HepG2 (cell line): ENCODE measurements around the gene PACSIN1. TPM values are rescaled to one million over a fixed set of nuclear protein-coding genes. Genes with fewer than 3 reads are reported as not detected.
A peak's percentile ranks its signal among the peaks of the same experiment; 100 is the strongest.

Experiments
- ATAC-seq: fragments of 200-7000 bp; cut with Tn5 transposase; 3 replicates; pipeline ENCODE4 v1.9.1; 2020; ENCODE audit warnings: mild to moderate bottlenecking, moderate library complexity
- BruUV-seq: library from RNA; stranded (reverse); fragments of 400-500 nt; replicated peaks from 2 replicates; lab custom pipeline; 2021; lab: Mats Ljungman, UMichigan
- CTCF ChIA-PET: fragments of 300-600 bp; formaldehyde crosslinking; extraction: SDS; loops from one replicate; lab custom pipeline; 2021; ENCODE audit warnings: low total read pairs, inconsistent platforms, low intra/inter-chr PET ratio; lab: Yijun Ruan, JAX
- POLR2A ChIA-PET: fragments of 350-600 bp; sonication (Branson Sonifier 250); formaldehyde crosslinking; loops from one replicate; lab custom pipeline; 2020; ENCODE audit warnings: antibody characterized with exemption, inconsistent platforms; lab: Yijun Ruan, JAX
- DNase-seq: peaks from one replicate; pipeline ENCODE4 v3.0.0-alpha.2; 2015; ENCODE audit warnings: low spot score
- FAIRE-seq: peaks from 3 replicates; lab custom pipeline; 2011; peaks lifted over from hg19 to GRCh38; lab: Jason Lieb, UNC
- H2AFZ ChIP-seq: one replicate; pipeline ENCODE4 v1.6.1; 2011; ENCODE audit warnings: low read length, inconsistent platforms
- H3K27ac ChIP-seq: fragments of 300-600 bp; 3 replicates; pipeline ENCODE4 v1.8.0; 2011; ENCODE audit warnings: mixed run types, mild to moderate bottlenecking, mixed read lengths, low read length, inconsistent platforms; ENCODE audit not compliant: insufficient read depth; ENCODE audit errors: extremely low read length
- H3K27me3 ChIP-seq, 2 experiments: fragments of 200-600 bp in 1 of 2; 2 replicates in 1 of 2; 3 replicates in 1 of 2; pipeline versions ENCODE4 v1.6.0 to v1.8.0; 2011; ENCODE audit warnings: low read length in 2 of 2, mild to moderate bottlenecking in 2 of 2, moderate library complexity in 2 of 2, inconsistent platforms in 1 of 2; ENCODE audit not compliant: insufficient read depth in 2 of 2, control insufficient read depth in 1 of 2
- H3K36me3 ChIP-seq, 2 experiments: fragments of 200-600 bp in 1 of 2; replicated peaks in 1 of 2; 2 replicates in 1 of 2; 3 replicates in 1 of 2; pipeline versions ENCODE4 v1.5.1 to v1.8.0; 2011; ENCODE audit warnings: low read length in 2 of 2, inconsistent platforms in 1 of 2; ENCODE audit not compliant: insufficient read depth in 2 of 2, control insufficient read depth in 1 of 2
- H3K4me1 ChIP-seq: 2 replicates; pipeline ENCODE4 v1.5.1; 2012; ENCODE audit warnings: low read length, inconsistent platforms; ENCODE audit not compliant: insufficient read depth
- H3K4me2 ChIP-seq: 2 replicates; pipeline ENCODE4 v1.6.0; 2011; ENCODE audit warnings: low read depth, low read length, inconsistent platforms
- H3K4me3 ChIP-seq, 3 experiments: fragments of 200-600 bp in 1 of 3; sonication (generic), shearing (Covaris generic) in 1 of 3; replicated peaks in 1 of 3; 2 replicates each; pipeline ENCODE4 v1.5.1; 2011 to 2016; ENCODE audit warnings: low read length in 3 of 3, inconsistent platforms in 2 of 3, low read depth in 2 of 3, mild to moderate bottlenecking in 2 of 3, control low read depth in 1 of 3, mixed read lengths in 1 of 3; ENCODE audit not compliant: insufficient read depth in 1 of 3
- H3K79me2 ChIP-seq: one replicate; pipeline ENCODE4 v1.6.1; 2011; ENCODE audit warnings: low read length, inconsistent platforms; ENCODE audit not compliant: insufficient read depth
- H3K9ac ChIP-seq: 2 replicates; pipeline ENCODE4 v1.6.0; 2011; ENCODE audit warnings: mild to moderate bottlenecking, low read depth, low read length, inconsistent platforms; ENCODE audit not compliant: insufficient read depth
- H3K9me3 ChIP-seq: 2 replicates; pipeline ENCODE4 v1.5.1; 2012; ENCODE audit warnings: mild to moderate bottlenecking, low read length
- H4K20me1 ChIP-seq: 2 replicates; pipeline ENCODE4 v1.6.0; 2011; ENCODE audit warnings: inconsistent platforms, mild to moderate bottlenecking, low read length, moderate library complexity; ENCODE audit not compliant: insufficient read depth
- KDM5A ChIP-seq: fragments of 200-600 bp; sonication (generic); IDR thresholded peaks from 2 replicates; pipeline ENCODE4 v1.7.0; 2018; ENCODE audit warnings: antibody characterized with exemption, mild to moderate bottlenecking, low read length, borderline replicate concordance
- MAF1 ChIP-seq: sonication (generic); formaldehyde crosslinking; IDR thresholded peaks from 2 replicates; pipeline ENCODE4 v1.5.0; 2020; ENCODE audit warnings: missing genetic modification reagents, borderline replicate concordance
- TOPORS ChIP-seq: sonication (generic); formaldehyde crosslinking; IDR thresholded peaks from 2 replicates; pipeline ENCODE4 v1.8.0; 2023; ENCODE audit warnings: mild to moderate bottlenecking, missing genetic modification reagents
- WGBS: methylation state at CpG from one replicate; pipeline ENCODE4 v1.1.6; 2017; ENCODE audit warnings: low lambda C conversion rate; 5-methylcytosine and 5-hydroxymethylcytosine counted together
- in situ Hi-C: cut with HindIII; loops from 2 replicates; pipeline ENCODE4 v1.10.0; 2017; ENCODE audit warnings: low pct_unique_long_range_greater_than_20kb; ENCODE audit not compliant: extremely low pct_ligation_motif_present
- intact Hi-C: fragments of 100-400 bp; cut with micrococcal nuclease; formaldehyde crosslinking; loops from one replicate; pipeline ENCODE4 v1.10.0; 2022; ENCODE audit not compliant: unreplicated experiment
- polyA plus RNA-seq, 8 experiments: library from polyadenylated mRNA; depleted of rRNA in 3 of 8; stranded (reverse) in 7 of 8; unstranded in 1 of 8; fragments of >200 nt; fragmentation: Illumina TruSeq in 4 of 8; extraction: Trizol in 4 of 8; gene quantifications; 2 replicates each; pipeline versions ENCODE4 v1.2.1 to v1.2.3, GENCODE V29; 2011 to 2016; ENCODE audit warnings: low read depth in 4 of 8, missing spikeins in 1 of 8, mixed read lengths in 1 of 8; ENCODE audit not compliant: insufficient read depth in 1 of 8
- total RNA-seq, 5 experiments: library from RNA; depleted of rRNA; stranded (reverse); fragments of >200 nt; fragmentation: Illumina TruSeq; extraction: Trizol; gene quantifications; 2 replicates each; pipeline ENCODE4 v1.2.3, GENCODE V29; 2016; ENCODE audit warnings: low read depth in 1 of 5
- TF ChIP-seq, protein P1 (sequence below): sonication (generic); formaldehyde crosslinking; IDR thresholded peaks from 2 replicates; pipeline ENCODE4 v1.5.1; 2020; ENCODE audit warnings: missing genetic modification reagents, mild to moderate bottlenecking, borderline replicate concordance

The PACSIN1 gene
- total and polyA plus RNA-seq, 2 of the 13 experiments (the other 11 are each of a cell fraction or from before 2014, with no cell fraction given): not detected

DNA sequence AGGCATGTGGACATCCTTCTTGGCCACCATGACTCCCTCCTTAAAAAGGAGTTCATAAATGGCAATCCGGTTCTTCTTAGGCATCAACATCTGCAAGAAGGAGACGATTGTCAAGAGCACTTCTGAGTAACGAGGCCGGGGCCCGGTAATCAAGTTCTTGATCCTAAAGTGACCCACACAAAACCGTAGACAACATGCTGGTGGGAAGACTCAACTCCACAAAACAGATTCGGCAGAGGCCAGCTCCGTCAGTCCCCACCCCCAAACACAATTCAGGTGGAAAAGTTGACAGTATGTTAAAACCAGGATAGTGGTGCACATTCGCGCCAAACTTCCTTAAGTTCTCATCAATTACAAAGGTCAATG lies 40.8 kb upstream of the PACSIN1 start:
- peak overlapping the region; percentile 73 for H3K27ac ChIP-seq
- peak overlapping the region; percentile 95 for H3K9ac ChIP-seq
- H3K27me3 ChIP-seq: no peaks in the 10 kb centered on the region; a peak in 1 of 5 replicates
- no peak for DNase-seq
- H3K36me3 ChIP-seq: peaks cover 15 to 44% of the 10 kb centered on the region in 2 experiments
- in situ Hi-C loops (no loop called here), intact Hi-C loops (no loop called here)
- H4K20me1 ChIP-seq: peaks cover 31% of the 10 kb centered on the region
- peak overlapping the region; percentile 82 for H3K4me2 ChIP-seq
- H3K9me3 ChIP-seq: no peaks in the 10 kb centered on the region
- FAIRE-seq: no peak
- TF ChIP-seq TOPORS (CRISPR knock-in tag) (no peak), MAF1 (CRISPR knock-in tag) (0 out of 2 replicates have a peak, but pooled peaks have one; percentile 15), KDM5A (peak; percentile 36; the same call in 1 of the 2 replicates)
- TF ChIP-seq, protein P1, sequence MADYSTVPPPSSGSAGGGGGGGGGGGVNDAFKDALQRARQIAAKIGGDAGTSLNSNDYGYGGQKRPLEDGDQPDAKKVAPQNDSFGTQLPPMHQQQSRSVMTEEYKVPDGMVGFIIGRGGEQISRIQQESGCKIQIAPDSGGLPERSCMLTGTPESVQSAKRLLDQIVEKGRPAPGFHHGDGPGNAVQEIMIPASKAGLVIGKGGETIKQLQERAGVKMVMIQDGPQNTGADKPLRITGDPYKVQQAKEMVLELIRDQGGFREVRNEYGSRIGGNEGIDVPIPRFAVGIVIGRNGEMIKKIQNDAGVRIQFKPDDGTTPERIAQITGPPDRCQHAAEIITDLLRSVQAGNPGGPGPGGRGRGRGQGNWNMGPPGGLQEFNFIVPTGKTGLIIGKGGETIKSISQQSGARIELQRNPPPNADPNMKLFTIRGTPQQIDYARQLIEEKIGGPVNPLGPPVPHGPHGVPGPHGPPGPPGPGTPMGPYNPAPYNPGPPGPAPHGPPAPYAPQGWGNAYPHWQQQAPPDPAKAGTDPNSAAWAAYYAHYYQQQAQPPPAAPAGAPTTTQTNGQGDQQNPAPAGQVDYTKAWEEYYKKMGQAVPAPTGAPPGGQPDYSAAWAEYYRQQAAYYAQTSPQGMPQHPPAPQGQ (CRISPR knock-in tag): 0 out of 2 replicates have a peak, but pooled peaks have one; percentile 16
- ChIA-PET CTCF (no interaction called here), POLR2A (interaction anchor here (1.7 to 4.2 kb wide), 3 partner anchors 9 to 184 kb away, joined by 7 to 71 read pairs (median 20); no protein-coding TSS in a partner anchor)
- peak overlapping the region; percentile 74 to 98 (median 89) for H3K4me3 ChIP-seq
- ATAC-seq: no peak; the same call in 2 of the 3 replicates
- 1% methylated on average over 10 of the region's 10 CpGs for WGBS
- peaks cover 44% of the 10 kb centered on the region for H3K79me2 ChIP-seq
- BruUV-seq: no TSS peak
- H3K4me1 ChIP-seq: peaks cover 63% of the 10 kb centered on the region
- H2AFZ ChIP-seq: no peak overlapping the region
